Measurements from ENCODE around the gene IRX5. TPM values are rescaled to one million over a fixed set of nuclear protein-coding genes. Genes with fewer than 3 reads are reported as not detected.

The IRX5 gene
- polyA plus RNA-seq (2012; ENCODE audit: insufficient read depth, insufficient read length, low read depth), result 4.6 TPM

- peak within 1 kb of the TSS; percentile 84 for H3K4me3 ChIP-seq (ENCODE audit: low read depth, low read length)
- peaks cover 4% of the 10 kb centered on the region; the same call in 1 of the 2 replicates for H3K4me1 ChIP-seq
- H3K36me3 ChIP-seq, result no peaks in the 10 kb centered on the region; the same call in 1 of the 2 replicates
- DNase-seq, result peak; percentile 94
- TF ChIP-seq CTCF (IDR thresholded peaks at IDR 0.05; ENCODE audit: low read depth, low read length), result no peak
- no peaks in the 10 kb centered on the region for H3K27me3 ChIP-seq
- no peaks in the 10 kb centered on the region for H3K9me3 ChIP-seq
These were observed at the start of gene IRX5 for GRCh38 chr16:54930005-54930868. TSS of gene IRX5 (plus strand) at chr16:54930865. CDS start at chr16:54931199, 334 bp downstream.

DNA sequence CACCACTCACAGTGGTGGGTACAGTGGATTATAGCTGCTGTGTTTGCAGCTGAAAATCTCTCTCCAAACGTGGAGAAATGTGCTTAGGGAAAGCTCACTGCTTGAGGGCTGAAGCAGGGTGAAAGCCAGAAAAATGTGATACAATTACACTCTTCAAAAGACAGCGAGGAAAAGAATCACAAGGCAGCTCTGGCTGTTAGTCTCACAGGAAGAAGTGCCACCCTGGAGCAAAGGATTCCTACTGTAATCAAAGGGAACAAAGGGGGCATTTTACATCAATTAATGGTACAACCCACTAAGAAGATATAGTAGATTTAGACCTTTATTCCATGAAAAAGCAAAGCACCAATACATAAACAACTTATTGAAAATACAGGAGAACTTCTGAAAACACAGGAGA lies 48.1 kb upstream of the IRX5 start:
- no peak for TF ChIP-seq CTCF (IDR thresholded peaks at IDR 0.05; ENCODE audit: low read depth, low read length)
- H3K9me3 ChIP-seq, result no peaks in the 10 kb centered on the region
- no peaks in the 10 kb centered on the region for H3K4me1 ChIP-seq
- H3K36me3 ChIP-seq, result no peaks in the 10 kb centered on the region
- no peak for DNase-seq
- no peak overlapping the region for H3K4me3 ChIP-seq (ENCODE audit: low read depth, low read length)
- H3K27me3 ChIP-seq, result no peaks in the 10 kb centered on the region

GRCh38 chr16:54883358-54883757 lies 47.3 kb upstream of the IRX5 start:
- DNase-seq, result no peak
- no peaks in the 10 kb centered on the region for H3K4me1 ChIP-seq
- TF ChIP-seq CTCF (IDR thresholded peaks at IDR 0.05; ENCODE audit: low read depth, low read length), result no peak
- H3K27me3 ChIP-seq, result no peaks in the 10 kb centered on the region
- H3K36me3 ChIP-seq, result no peaks in the 10 kb centered on the region
- no peak overlapping the region for H3K4me3 ChIP-seq (ENCODE audit: low read depth, low read length)
- H3K9me3 ChIP-seq, result no peaks in the 10 kb centered on the region

DNA sequence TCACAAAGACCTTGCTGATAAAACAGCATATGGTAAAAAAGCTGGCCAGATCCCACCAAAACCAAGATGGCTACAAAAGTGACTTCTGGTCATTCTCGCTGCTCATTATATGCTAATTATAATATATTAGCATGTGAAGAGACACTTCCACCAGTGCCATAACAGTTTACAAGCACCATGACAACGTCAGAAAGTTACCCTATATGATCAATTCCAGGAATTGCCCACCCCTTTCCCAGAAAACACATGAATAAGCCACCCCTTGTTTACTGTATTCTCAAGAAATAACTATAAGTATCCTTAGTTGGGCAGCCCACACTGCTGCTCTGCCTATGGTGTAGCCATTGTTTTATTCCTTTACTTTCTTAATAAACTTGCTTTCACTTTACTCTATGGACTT lies 44.6 kb upstream of the IRX5 start:
- Histone ChIP-seq H3K4me3 (ENCODE audit: low read depth, low read length) (no peak overlapping the region), H3K27me3 (no peaks in the 10 kb centered on the region), H3K9me3 (no peaks in the 10 kb centered on the region), H3K4me1 (no peaks in the 10 kb centered on the region), H3K36me3 (no peaks in the 10 kb centered on the region)
- no peak for DNase-seq
- no peak for TF ChIP-seq CTCF (IDR thresholded peaks at IDR 0.05; ENCODE audit: low read depth, low read length)

DNA sequence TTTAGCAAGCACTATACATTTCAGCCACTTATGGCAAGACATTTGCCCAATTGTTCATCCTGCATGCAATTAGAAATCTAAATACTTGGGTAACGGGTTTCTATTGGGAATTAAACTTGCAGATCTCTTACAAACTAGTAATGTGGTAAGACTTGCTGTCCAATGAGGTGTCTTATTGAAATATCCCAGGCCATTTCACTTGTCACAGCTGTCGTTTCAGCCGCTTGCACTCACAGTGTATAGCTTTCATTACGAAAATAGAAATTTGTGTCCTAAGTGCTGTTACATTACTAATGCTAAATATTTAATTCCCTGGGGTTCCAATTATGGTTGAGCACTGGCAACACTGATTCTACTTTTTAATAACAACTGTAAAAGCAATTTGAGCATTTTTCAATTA lies 40.3 kb upstream of the IRX5 start:
- no peak for DNase-seq
- TF ChIP-seq CTCF (IDR thresholded peaks at IDR 0.05; ENCODE audit: low read depth, low read length), result no peak
- H3K27me3 ChIP-seq, result no peaks in the 10 kb centered on the region
- no peaks in the 10 kb centered on the region for H3K36me3 ChIP-seq
- H3K4me1 ChIP-seq, result no peaks in the 10 kb centered on the region
- no peak overlapping the region for H3K4me3 ChIP-seq (ENCODE audit: low read depth, low read length)
- no peaks in the 10 kb centered on the region for H3K9me3 ChIP-seq

DNA sequence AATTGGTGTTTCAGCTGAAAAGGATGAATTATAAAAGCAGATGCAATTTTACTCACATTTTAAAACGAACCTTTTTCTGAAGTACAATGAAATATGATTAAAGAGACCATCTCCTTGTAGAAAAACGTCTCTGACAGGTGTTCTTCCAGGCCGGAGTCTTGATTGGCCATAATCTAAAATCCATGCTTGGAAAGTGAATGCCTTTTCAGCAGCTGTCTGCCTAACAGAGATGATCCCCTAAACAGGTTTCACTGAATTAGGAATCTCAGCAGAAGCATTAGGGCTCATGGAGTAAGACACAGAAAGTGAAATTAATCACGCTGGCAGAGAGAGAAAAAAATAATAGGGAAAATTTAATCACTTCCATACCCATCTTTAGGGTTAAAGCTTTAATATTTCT lies 39.3 kb upstream of the IRX5 start:
- Histone ChIP-seq H3K27me3 (no peaks in the 10 kb centered on the region), H3K4me1 (no peaks in the 10 kb centered on the region), H3K36me3 (no peaks in the 10 kb centered on the region), H3K4me3 (ENCODE audit: low read depth, low read length) (no peak overlapping the region), H3K9me3 (no peaks in the 10 kb centered on the region)
- TF ChIP-seq CTCF (IDR thresholded peaks at IDR 0.05; ENCODE audit: low read depth, low read length), result no peak
- DNase-seq, result no peak

All from BE2C (cell line).